Epithelial cell of proximal tubule (primary cell): ENCODE data around the gene SYT11. TPM values are rescaled to one million over a fixed set of nuclear protein-coding genes. Genes with fewer than 3 reads are reported as not detected.

Experiments
- DNase-seq: peaks from one replicate; pipeline ENCODE4 v3.0.0-alpha.2; 2011; ENCODE audit warnings: low read depth
- H3K4me3 ChIP-seq: 2 replicates; pipeline ENCODE4 v1.5.1; 2011; ENCODE audit warnings: low read depth, mild to moderate bottlenecking, low read length
- total RNA-seq: library from RNA; depleted of rRNA; stranded (reverse); fragments of >200 nt; gene quantifications from 2 replicates; pipeline ENCODE4 v1.2.3, GENCODE V29; 2015
- TF ChIP-seq, protein P1 (sequence below): conservative IDR thresholded peaks from 2 replicates; pipeline ENCODE4 v1.5.1; 2012; ENCODE audit warnings: low read depth, mild to moderate bottlenecking, low read length

Gene SYT11
- total RNA-seq, 1 donor from 2014 or later, result 15.4 TPM

DNA sequence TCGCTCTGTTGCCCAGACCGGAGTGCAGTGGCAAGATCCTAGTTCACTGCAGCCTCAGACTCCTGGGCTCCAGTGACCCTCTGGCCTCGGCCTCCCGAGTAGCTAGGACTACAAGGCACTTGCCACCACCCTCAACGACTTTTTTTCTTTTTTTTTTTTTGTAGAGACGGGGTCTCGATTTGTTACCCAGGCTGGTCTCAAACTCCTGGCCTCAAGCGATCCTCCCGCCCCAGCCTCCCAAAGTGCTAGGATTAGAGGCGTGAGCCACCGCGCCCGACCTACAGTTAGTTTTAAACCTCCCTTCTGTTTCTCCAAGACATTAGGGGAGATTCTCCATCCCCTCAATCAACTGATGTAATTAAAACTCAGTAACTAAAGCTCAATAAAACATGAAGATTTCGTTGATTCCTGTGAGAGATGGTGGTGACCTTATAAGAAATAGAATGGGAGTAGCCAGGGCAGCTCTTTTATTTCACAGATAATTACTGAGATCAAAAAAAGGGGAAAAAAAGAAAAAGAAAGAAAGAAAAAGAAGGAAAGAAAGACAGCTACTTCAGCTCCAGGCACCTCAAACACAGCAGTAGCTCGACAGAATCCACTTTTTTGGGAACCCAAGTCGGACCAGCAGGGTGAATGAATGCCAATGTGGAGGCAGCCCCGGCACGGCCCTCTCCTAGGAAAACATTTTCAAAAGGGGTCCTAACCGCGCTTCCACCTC, 3.0 kb upstream of the SYT11 start:
- H3K4me3 ChIP-seq, result peak overlapping the region; percentile 90

DNA sequence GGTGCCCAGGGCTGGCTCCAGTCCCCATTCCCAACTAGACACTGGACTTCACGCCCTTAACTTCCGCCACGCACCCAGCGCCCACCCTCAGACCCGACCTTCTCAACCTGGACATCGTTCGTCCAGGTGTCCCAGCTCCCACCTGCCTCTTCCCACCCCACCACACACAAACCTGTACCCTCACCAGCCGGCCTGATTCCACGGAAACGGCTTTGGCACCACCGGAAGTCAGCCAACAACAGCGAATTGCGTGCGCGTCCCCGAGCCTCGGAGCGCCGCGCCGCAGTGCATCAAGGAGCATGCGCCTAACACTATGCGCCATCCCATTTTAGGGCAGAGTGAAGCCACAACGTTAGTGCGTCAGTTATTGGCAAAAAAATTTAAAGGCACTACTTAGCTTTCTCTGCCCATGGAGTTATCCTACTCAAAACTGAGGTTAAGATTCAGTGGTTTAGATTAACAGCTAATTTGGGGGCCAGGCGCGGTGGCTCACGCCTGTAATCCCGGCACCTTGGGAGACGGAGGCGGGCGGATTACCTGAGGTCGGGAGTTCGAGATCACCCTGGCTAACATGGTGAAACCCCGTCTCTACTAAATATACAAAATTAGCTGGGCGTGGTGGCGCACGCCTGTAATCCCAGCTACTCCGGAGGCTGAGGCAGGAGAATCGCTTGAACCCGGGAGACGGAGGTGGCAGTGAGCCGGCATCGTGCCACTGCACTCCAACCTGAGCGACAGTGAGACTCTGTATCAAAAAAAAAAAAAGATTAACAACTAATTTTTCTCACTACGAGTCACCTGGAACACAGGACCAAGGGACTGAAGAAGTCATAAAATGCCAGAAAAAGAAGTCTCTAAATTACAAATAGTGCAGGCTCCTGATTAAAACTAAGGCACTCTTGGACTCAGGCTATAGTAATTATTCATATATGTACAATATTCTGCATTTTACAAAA, 2.1 kb upstream of the SYT11 start, which contains the start of gene GON4L:
GON4L (minus strand) TSS at position 240 of the 956 bp plus-strand sequence. CDS start 3,434 bp downstream, outside the sequence.
- TF ChIP-seq, protein P1, sequence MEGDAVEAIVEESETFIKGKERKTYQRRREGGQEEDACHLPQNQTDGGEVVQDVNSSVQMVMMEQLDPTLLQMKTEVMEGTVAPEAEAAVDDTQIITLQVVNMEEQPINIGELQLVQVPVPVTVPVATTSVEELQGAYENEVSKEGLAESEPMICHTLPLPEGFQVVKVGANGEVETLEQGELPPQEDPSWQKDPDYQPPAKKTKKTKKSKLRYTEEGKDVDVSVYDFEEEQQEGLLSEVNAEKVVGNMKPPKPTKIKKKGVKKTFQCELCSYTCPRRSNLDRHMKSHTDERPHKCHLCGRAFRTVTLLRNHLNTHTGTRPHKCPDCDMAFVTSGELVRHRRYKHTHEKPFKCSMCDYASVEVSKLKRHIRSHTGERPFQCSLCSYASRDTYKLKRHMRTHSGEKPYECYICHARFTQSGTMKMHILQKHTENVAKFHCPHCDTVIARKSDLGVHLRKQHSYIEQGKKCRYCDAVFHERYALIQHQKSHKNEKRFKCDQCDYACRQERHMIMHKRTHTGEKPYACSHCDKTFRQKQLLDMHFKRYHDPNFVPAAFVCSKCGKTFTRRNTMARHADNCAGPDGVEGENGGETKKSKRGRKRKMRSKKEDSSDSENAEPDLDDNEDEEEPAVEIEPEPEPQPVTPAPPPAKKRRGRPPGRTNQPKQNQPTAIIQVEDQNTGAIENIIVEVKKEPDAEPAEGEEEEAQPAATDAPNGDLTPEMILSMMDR, result no peak
- no peak for DNase-seq
- H3K4me3 ChIP-seq, result peak within 1 kb of the TSS; percentile 90

More for the DNA sequence above, 3.0 kb upstream of the SYT11 start:
- no peak for DNase-seq
- TF ChIP-seq, protein P1, result no peak

DNA sequence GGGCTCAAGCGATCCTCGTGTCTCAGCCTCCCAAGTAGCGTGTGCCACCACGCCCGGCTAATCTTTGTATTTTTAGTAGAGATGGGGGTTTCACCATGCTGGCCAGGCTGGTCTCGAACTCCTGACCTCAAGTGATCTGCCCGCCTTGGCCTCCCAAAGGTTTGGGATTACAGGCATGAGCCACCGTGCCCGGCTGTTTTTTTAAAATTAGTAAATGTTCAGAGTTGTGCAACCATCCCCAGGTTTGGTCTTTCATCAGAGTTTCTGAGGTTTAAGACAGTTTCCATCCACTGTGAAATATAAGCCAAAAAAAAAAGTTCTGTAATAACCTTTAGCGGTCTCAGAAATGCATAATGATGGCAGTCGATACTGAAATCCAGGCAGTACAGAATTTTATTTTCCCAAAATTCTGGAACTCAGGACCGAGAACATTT, 550 bp upstream of the SYT11 start:
- H3K4me3 ChIP-seq, result peak overlapping the region; percentile 90
- no peak for DNase-seq
- TF ChIP-seq, protein P1, result no peak

DNA sequence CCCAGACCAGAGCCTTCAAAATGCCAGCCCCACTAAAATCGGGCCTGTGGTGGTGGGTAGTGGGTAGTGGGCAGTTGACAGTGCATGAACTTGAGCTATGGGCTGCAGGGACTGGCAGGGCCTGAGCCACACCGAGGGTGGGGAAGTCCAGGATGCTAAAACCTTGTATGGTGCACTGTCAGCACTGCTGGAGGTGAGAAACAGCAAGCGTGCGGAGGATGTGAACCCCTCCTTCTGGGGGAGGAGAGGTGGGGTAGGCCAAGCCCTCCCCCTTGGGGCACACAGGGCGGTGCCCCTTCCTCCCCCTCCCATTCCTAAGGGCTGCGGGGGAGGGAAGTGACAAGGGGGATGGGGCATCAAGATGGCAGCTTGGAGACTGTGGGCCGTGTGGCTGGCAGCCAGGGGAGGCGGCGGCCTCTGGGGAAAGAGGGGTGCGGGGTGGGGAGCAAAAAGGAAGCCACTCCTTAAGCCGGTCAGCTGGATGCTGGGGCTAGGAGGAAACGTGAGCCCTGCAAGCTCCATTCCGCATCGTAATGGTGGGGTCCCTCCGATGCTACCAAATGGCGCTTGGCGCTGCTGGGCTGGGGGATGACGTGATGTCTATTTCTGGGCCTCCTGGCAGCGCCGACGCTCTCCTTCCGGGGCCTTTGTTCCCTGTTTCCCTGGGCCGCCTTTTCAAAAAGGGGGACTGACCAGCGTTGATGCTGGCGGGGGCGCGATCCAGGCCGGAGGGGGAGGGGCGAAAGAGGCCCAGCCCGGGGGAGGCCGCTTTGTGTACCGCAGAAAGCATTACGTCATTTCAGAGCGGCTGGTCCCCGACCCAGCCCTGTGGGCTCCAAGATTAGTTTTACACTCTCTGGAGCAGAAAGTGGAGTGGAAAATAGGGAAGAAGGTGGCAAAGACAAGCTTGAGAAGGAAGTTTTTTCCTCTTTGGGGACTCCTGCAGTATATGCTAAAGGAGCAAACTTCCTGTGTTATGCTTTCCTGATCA, 809 bp downstream of the SYT11 start:
- DNase-seq, result no peak
- TF ChIP-seq, protein P1, result no peak
- peak overlapping the region; percentile 61 for H3K4me3 ChIP-seq

DNA sequence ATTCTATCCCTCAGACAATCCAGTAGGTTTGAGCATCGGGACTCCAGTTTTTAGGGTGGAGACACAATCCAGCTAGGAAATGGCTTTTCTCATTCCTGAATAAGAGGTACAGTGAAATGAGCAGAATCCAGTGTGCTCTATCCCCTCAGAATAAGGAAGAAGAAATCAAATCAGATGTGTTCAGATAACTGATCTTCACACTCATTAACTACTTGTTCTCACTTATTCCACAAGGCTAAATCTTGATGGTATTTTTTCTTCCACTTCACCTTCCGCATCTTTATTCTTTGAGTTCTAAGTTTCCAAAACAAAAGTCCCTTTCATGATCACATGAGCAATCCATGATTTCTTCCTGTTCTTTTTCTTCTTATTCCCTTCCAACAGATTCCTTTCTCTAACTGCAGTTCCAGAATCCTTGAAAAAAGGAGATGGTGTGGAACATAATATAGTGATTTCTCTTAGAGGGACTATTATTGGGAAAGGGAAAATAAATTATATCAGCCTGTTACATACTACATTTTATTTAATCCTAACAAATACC, 1.7 kb downstream of the SYT11 start:
- peak overlapping the region; percentile 61 for H3K4me3 ChIP-seq
- TF ChIP-seq, protein P1, result no peak

DNA sequence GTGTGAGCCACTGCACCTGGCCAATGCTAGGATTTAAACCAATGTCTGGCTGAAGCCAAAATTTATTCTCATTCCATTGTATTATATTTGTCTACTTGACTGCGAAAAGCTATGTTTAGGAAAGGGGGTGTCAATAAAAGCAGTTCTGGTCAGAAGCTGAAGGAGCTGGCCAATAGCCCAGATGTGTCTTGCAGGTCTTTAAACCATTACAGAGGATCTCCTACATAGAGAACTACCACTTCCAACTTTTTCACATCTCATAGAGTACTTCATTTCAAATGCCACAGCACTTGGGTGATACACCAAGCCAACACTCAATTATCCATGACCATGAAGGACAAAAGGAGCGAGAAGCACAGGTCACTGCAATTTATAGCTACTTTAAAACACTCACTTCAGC, 2.5 kb downstream of the SYT11 start:
- H3K4me3 ChIP-seq, result no peak overlapping the region
- TF ChIP-seq, protein P1, result no peak
- no peak for DNase-seq

More for the DNA sequence above, 1.7 kb downstream of the SYT11 start:
- no peak for DNase-seq
